Renal cortical epithelial cell (primary cell): ENCODE measurements around the gene ZNF765. TPM values are rescaled to one million over a fixed set of nuclear protein-coding genes. Genes with fewer than 3 reads are reported as not detected.
"Not testable (repeated sequence)": the region's sequence is repeated elsewhere in the genome, so short reads cannot be mapped to it uniquely, and the experiment has no call there.

Experiments
- DNase-seq: peaks from one replicate; pipeline ENCODE4 v3.0.0-alpha.2; 2011; ENCODE audit warnings: low read depth
- total RNA-seq: library from RNA; depleted of rRNA; stranded (reverse); fragments of >200 nt; gene quantifications from 2 replicates; pipeline ENCODE4 v1.2.3, GENCODE V29; 2014

The ZNF765 gene
- total RNA-seq, 1 donor from 2014 or later: 25.1 TPM

DNA sequence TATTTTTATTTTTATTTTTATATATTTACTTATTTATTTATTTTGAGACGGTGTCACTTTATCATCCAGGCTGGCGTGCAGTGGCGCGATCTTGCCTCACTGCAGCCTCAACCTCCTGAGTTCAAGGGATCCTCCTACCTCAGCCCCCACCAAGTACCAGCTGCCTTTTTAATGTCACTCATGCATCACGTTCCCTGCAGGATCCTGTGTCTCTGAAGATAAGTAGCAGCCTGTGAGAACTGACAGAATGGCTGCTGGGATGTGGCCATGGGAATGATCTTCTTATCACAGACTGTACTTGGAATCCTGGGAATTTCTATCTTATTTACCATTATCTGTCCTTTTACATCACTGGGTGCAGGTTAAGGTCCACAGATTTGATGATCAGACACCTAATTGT lies 27.6 kb downstream of the ZNF765 start:
- DNase-seq: no peak

DNA sequence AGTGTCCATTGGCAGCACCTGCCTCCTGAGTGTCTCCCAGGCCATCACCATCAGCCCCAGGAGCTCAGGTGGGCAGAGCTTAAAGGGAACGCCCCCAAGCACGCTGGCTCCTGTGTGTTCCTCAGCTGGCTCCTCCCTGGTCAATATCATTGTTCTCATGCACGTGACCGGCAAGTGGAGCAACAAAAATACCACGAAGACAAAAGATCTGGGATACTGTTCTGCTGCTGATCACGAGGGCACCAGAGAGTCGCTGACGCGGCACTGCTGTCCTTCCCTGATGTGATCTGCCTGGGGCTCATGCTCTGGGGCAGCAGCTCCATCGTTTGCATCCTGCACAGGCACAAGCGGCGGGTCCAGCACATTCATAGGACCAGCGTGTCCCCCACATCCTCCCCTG lies 28.1 kb downstream of the ZNF765 start:
- DNase-seq: not testable (repeated sequence)

DNA sequence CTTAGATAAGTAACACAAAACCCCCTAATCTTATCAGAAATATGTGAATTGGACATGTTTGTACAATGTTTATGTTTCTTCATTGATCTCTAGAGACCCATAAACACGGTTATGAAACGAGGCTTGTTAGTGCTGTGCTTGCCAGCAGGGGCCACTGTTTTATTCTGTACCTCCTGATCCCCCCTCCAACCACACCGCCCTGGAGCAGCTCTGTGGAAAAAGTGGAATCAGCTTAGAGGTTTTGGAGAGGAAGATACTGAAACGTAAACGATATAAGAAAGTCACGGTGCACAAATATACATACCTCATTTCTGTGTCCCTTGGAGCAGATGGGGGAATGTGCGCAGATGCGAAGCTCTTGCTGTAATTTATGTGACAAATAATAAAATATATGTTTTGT lies 28.7 kb downstream of the ZNF765 start:
- DNase-seq: not testable (repeated sequence)

DNA sequence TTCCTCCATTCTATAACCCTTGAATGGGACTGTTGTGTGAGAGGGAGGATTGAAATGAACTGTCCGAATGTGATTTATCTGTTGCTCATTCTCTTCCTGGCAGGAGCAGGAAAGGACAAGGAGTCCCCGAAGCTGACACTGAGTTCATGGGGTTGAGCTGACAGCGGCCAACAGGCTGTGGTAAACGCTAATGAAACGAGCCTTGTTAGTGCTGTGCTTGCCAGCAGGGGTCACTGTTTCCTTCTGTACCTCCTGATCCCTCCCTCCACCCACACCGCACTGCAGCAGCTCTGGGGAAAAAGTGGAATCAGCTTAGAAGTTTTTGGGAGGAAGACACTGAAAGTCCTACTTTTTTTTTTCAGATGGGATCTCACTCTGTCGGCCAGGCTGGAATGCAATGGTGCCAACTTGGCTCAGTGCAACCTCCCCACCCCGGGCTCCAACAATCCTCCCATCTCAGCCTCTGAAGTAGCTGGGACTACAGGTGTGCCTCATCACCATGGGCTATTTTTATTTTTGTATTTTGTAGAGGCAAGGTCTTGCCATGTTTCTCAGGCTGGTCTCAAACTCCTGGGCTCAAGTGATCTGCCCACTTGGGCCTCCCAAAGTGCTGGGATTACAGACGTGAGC lies 30.1 kb downstream of the ZNF765 start:
- DNase-seq: peak; percentile 36

DNA sequence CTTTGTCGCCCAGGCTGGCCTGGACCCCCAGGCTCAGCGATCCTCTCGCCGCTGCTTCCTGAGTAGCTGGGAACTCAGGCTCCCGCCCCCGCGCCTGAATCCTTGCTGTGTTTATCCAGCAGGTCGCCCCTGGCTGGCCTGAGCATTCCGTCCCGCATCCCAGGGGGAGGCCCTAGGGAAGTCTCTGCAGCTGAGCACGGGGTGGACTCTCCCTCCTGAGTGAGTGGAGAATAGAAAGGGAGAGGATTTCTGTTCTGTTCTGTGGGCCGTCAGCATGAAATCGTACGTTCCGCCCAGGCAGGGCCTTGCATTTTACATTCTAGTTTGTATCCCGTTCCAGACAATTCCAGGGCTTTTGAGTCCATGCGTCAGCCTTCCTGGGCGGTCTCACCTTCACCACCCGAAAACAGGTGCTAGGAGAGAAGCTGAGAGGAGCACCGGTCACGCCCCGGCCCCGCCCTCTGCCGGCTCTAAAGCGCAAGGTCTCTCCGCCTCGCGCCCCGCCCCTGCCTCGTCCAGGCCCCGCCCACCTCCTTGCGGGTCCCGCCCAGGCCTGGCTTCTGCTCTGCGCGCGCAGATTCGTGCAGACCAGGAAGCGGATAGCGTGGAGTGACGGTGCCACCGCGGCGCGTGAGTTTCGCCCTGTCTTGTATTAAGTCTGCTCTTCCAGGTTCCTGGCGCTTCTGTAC lies 36.6 kb downstream of the ZNF765 start, which contains the start of gene ZNF761:
TSS of gene ZNF761 (plus strand) at position 586 of the 689 bp plus-strand sequence. CDS start 15,285 bp downstream, outside the sequence.
- peak; percentile 79 for DNase-seq

DNA sequence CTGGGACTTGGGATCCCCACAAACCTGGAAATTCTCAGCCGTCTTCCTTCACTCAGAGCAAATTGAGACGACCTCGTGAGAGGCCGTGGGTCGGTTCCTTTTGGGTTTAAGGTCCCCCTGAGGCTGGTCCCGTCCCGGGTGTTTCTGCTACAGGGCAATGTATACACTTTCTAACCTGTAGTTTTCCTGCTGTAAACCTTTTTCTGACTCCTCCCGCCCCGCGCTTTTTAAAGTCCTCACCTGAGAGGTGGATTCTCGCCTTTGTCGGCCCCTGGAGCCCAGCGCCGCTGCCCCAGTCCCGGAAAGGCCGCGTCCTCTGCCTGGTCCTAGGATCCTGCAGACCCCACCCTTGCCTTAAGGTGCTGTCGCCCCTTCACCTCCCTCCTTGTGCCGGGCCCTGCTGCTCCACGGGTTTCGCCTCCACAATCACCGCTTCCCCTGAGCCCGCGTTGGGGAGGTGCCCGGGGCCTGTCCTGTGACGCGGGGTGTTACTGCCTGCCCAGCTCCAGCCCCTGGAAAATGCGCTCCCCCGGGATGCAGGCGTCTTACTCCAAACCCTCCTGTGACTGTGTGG lies 37.2 kb downstream of the ZNF765 start:
- peak; percentile 1 for DNase-seq

DNA sequence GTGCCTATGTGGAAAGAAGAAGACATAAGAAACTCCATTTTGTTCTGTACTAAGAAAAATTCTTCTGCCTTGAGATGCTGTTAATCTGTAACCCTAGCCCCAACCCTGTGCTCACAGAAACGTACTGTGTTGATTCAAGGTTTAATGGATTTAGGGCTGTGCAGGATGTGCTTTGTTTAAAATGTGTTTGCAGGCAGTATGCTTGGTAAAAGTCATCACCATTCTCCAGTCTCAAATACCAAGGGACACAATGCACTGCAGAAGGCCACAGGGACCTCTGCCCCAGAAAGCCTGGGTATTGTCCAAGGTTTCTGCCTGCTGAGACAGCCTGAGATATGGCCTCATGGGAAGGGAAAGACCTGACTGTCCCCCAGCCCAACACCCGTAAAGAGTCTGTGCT lies 48.9 kb downstream of the ZNF765 start:
- DNase-seq: not testable (repeated sequence)

DNA sequence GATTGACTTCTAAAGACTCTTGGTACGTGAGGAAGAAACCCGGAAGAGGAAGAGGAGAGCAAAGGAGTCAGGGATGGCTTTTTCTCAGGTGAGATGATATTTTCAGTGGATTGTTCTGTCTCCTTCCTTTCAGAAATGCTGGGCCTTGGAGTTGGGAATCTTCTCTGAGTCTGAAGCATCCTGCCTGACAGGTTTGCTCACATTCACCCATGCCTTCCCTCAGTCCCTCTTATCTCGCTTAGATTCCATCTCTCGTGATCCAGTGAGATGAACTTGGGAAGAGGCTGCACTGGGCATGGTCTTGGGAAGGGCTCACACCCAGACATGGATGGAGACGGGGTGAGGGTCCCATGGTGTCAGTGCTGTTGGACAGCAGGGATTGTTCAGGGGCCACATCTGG lies 52.2 kb downstream of the ZNF765 start:
- not testable (repeated sequence) for DNase-seq

DNA sequence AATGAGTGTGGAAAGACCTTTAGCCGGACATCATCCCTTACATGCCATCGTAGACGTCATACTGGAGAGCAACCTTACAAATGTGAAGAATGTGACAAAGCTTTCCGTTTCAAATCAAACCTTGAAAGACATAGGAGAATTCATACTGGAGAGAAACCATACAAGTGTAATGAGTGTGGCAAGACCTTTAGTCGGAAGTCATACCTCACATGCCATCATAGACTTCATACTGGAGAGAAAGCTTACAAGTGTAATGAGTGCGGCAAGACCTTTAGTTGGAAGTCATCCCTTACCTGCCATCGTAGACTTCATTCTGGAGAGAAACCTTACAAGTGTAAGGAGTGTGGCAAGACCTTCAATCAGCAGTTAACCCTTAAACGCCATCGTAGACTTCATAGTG lies 60.9 kb downstream of the ZNF765 start:
- no peak for DNase-seq

DNA sequence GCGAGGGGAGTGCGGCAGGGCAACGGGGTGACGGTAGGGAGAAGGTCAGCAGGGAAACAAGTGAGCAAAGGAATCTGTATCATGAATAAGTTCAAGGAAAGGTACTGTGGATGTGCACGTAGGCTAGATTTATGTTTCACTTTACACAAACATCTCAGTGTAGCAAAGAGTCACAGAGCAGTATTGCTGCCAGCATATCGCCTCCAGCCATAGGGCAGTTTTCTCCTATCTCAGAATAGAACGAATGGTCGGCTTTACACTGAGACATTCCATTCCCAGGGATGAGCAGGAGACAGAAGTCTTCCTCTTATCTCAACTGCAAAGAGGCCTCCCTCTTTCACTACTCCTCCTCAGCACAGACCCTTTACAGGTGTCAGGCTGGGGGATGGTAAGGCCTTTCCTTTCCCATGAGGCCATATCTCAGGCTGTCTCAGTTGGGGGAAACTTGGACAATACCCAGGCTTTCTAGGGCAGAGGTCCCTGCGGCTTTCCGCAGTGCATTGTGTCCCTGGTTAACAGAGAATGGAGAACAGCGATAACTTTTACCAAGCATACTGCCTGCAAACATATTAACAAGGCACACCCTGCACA lies 65.3 kb downstream of the ZNF765 start:
- not testable (repeated sequence) for DNase-seq

DNA sequence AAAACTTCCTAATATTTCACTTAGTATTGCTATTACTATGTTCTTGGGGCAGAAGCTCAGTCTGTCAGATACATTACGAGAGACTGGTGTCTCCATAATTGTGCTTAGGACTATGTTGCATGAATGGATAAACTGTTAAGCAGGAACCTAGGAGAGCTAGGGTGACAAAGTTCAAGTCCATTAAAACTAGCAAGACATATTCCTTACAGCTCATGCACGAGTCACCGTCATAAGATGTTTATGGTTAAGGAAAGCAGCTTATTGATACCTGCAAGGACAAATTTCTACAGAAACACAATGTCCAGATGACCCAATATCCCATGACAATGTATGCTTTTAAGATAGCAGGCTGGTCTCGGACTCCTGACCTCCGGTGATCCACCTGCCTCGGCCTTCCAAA lies 66.9 kb downstream of the ZNF765 start:
- DNase-seq: no peak

DNA sequence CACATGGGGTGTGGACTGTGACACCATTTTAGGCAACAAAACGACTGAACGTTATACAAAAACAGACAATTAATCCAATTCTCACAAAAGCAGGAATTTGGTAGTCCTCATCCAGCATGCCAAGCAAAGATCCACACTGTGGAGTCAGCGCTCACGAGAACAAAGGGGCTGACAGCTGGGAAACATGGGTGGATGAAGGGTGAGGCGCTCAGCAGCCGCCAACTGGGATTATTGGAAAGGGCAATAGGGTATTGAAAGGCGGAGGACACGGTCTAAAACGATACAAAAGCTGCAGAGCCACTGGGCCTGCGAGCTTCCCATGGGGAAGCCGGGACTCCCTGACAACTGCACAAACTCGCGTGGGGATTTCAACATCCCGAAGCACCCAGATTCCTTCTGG lies 67.9 kb downstream of the ZNF765 start:
- DNase-seq: no peak

DNA sequence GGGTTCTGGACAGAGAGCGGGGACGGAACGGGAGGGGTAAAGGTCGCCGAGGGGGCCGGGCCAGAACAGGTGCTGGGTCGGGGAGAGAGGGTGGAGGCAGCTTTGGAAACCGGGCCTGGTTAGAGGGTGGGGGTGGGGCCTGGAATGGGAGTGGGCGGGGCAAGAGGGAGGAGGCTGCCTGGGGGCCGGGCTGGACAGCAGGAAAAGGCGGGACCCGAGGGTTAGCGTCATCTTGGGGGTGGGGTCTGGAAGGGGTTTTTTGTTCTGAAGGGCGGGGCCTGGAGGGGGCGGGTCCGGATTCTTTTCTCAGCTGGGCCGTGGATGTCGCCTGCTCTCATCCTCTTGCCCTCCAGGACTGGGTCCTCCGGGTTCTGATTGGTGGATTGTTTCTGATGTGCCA lies 68.3 kb downstream of the ZNF765 start:
- DNase-seq: no peak

DNA sequence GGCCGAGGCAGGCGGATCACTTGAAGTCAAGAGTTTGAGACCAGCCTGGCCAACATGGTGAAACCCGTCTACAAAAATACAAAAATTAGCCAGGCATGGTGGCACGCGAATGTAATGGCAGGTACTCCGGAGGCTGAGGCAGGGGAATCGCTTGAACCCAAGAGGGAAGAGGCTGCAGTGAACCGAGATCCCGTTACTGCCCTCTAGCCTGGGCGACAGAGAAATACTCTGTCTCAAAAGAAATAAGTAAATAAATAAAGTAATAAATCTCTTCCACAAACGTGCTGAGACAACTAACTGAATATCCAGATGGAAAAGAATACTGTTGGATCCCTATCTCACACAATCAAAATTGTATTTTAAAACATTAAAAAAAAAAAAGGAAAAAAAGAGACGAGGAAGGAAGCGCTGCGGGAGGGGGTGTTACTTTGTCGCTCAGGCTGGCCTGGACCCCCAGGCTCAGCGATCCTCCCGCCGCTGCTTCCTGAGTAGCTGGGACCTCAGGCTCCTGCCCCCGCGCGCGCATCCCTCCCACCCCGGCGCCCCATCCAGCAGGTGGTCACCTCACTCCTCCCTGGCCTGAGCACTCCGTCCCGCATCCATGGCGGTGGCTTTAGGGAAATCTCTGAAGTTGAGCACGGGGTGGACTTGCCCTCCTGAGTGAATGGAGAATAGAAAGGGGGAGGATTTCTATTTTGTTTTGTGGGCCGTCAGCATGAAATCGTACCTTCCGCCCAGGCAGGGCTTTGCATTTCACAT lies 72.0 kb downstream of the ZNF765 start:
- no peak for DNase-seq

DNA sequence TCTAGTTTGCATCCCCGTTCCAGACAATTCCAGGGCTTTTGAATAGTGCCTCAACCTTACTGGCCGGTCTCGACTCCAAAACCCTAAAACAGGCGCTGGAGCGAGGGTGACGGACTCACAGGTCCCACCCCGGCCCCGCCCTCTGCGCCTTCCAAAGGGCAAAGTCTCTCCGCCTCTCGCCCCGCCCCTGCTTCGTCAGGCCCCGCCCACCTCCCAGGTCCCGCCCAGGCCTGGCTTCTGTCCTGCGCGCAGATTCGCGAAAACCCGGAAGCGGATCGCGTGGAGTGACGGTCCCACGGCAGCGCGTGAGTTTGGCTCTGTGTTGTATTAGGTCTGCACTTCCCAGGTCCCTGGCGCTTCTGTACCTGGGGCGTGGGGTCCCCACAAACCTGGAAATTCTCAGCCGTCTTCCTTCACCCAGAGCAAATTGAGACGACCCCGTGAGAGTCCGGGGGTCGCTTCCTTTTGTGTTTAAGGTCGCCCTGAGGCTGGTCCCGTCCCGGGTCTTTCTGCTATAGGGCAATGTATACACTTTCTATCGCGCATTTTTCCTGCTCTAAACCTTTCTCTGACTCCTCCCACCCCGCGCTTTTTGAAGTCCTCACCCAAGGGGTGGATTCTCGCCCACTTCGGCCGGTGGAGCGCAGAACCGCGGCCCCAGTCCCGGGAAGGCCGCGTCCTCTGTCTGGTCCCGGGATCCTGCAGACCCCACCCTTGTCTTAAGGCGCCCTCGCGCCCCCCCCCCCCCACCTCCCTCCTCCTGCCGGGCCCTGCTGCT lies 72.7 kb downstream of the ZNF765 start, which contains the start of gene ZNF813:
TSS of gene ZNF813 (plus strand) at position 249 of the 778 bp plus-strand sequence. CDS start 16,090 bp downstream, outside the sequence.
- peak; percentile 56 for DNase-seq

DNA sequence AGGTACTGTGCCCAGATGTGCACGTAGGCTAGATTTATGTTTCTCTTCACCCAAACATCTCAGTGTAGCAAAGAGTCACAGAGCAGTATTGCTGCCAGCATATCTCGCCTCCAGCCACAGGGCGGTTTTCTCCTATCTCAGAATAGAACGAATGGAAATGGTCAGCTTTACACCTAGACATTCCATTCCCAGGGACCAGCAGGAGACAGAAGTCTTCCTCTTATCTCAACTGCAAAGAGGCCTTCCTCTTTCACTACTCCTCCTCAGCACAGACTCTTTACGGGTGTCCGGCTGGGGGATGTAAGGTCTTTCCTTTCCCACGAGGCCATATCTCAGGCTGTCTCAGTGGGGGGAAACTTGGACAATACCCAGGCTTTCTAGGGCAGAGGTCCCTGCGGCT lies 73.7 kb downstream of the ZNF765 start:
- not testable (repeated sequence) for DNase-seq

DNA sequence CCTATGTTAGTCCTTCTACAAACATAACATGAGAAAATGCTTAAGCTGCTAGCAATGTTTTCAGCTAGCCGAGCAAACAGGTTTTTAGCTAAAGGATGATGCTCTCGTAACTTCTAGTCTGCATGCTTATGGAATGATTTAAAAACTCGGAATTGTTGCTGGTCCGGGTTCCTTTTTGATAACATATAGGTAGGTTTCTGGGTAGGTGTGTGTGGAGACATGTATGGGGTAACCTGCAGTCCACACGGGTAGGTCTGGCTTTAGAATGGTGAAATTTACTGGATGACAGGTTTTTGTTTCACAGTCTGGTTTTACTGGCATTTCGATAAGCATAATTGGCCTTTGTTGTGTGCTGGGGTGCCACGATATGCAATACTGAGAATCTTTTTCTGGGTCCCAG lies 77.0 kb downstream of the ZNF765 start:
- no peak for DNase-seq

DNA sequence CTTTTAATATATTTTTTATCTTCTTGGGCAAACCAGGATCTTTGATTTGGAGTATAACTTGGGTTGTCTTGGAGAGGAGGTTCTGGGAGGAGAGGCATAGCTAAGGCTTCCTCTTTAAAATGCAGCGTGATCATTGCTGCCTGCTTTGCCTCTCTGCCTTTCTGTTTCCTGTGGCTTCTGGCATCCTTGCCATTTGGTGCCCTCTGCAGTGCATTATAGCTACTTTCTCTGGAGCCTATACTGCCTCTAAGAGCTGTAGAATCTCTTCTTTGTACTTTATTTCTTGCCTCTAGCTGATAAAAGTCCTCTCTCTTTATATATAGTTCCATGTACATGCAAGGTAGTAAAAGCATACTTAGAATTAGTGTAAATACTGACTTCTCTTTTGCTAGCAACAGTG lies 79.9 kb downstream of the ZNF765 start:
- DNase-seq: not testable (repeated sequence)

DNA sequence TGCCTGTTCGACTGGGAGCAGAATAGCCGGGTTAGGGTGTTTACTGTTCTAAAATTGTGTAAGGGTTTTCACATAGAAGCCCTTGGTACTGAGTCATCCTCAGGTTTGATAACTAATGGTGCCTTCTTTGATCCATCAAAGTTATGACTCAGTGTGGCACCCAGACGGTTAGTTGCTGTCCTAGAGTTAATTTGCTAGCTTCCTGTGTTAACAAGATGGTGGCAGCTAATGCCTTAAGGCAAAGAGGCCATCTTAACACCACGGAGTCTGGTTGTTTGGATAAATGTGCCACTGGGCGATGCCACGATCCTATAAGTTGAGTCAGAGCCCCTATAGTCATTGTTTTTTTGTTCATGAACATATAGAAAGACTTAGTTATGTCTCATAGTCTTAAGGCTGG lies 80.5 kb downstream of the ZNF765 start:
- DNase-seq: not testable (repeated sequence)
